ENCODE results near the gene KBTBD12. TPM values are rescaled to one million over a fixed set of nuclear protein-coding genes. Genes with fewer than 3 reads are reported as not detected.

The KBTBD12 gene
- total and polyA plus RNA-seq, 2 of the 13 experiments (the other 11 are each of a cell fraction or from before 2014, with no cell fraction given): not detected

GRCh38 chr3:128014548-128014947 lies 99.5 kb downstream of the KBTBD12 start (continued):
- TF ChIP-seq CREM (IDR thresholded peaks at IDR 0.05) (no peak), CREM (CRISPR knock-in tag; IDR thresholded peaks at IDR 0.05) (no peak), ZXDC (CRISPR knock-in tag; IDR thresholded peaks at IDR 0.05) (no peak), TFDP1 (CRISPR knock-in tag; IDR thresholded peaks at IDR 0.05; ENCODE audit: borderline replicate concordance) (no peak), ZC3H4 (CRISPR knock-in tag; IDR thresholded peaks at IDR 0.05; ENCODE audit: borderline replicate concordance) (no peak), EZH2 (conservative IDR thresholded peaks at IDR 0.05; ENCODE audit: low read depth, low read length) (no peak), TEAD3 (CRISPR knock-in tag; optimal IDR thresholded peaks at IDR 0.05; ENCODE audit: borderline replicate concordance) (no peak)
- TF ChIP-seq, protein P1, sequence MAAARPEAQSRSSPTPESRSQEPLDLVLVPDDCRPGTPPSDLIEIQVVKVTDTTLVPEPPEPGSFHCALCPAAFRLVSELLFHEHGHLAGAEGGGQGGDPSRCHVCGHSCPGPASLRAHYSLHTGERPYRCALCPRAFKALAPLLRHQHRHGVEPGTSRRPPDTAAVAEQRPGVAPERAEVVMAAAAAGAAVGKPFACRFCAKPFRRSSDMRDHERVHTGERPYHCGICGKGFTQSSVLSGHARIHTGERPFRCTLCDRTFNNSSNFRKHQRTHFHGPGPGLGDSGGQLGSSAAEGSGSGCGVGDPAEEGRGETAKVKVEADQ (CRISPR knock-in tag; IDR thresholded peaks at IDR 0.05; ENCODE audit: borderline replicate concordance): no peak

GRCh38 chr3:128016502-128016901 lies 101.5 kb downstream of the KBTBD12 start:
- BruUV-seq (replicated peaks): no TSS peak
- Histone ChIP-seq H3K9me3 (ENCODE audit: low read length) (peaks cover 9% of the 10 kb centered on the region; the same call in 1 of the 2 replicates), H3K4me3 (replicated peaks in 1 of 3; ENCODE audit: insufficient read depth in 1 of 3, low read depth in 2 of 3, low read length in 3 of 3) (no peak overlapping the region), H2AFZ (ENCODE audit: low read length) (no peak overlapping the region), H3K4me2 (ENCODE audit: low read depth, low read length) (no peak overlapping the region), H3K36me3 (replicated peaks in 1 of 2; ENCODE audit: control insufficient read depth in 1 of 2, insufficient read depth in 2 of 2, low read length in 2 of 2) (no peaks in the 10 kb centered on the region), H3K27me3 (ENCODE audit: control insufficient read depth in 1 of 2, insufficient read depth in 2 of 2, low read length in 2 of 2) (no peaks in the 10 kb centered on the region; a peak in 1 of 5 replicates), H3K27ac (ENCODE audit: extremely low read length, insufficient read depth, low read length) (no peak overlapping the region), H3K79me2 (ENCODE audit: insufficient read depth, low read length) (no peaks in the 10 kb centered on the region), H3K4me1 (ENCODE audit: insufficient read depth, low read length) (peaks cover 11% of the 10 kb centered on the region), H4K20me1 (ENCODE audit: insufficient read depth, low read length) (no peaks in the 10 kb centered on the region), H3K9ac (ENCODE audit: insufficient read depth, low read depth, low read length) (no peak overlapping the region)
- WGBS (ENCODE audit: low lambda C conversion rate): 0% methylated on average over 1 of the region's 1 CpG
- in situ Hi-C loops (cut with HindIII; ENCODE audit: extremely low pct_ligation_motif_present, low pct_unique_long_range_greater_than_20kb) (no loop called here), intact Hi-C loops (cut with micrococcal nuclease; ENCODE audit: unreplicated experiment) (no loop called here)
- FAIRE-seq: no peak
- POLR2A ChIA-PET: no interaction called here
- DNase-seq (ENCODE audit: low spot score): no peak
- TF ChIP-seq NCOA2 (CRISPR knock-in tag; IDR thresholded peaks at IDR 0.05) (no peak), MLLT10 (CRISPR knock-in tag; IDR thresholded peaks at IDR 0.05) (no peak)
- no peak for ATAC-seq
- CTCF ChIA-PET (ENCODE audit: low intra/inter-chr PET ratio, low total read pairs): no interaction called here

Measured in HepG2 (cell line).